Esophagus muscularis mucosa (tissue), 4 donors: ENCODE data around the gene COL4A1.

Experiments
- CTCF ChIP-seq, 3 experiments: fragments of 200-600 bp in 2 of 3; fragments of 450-650 bp in 1 of 3; sonication (generic) in 2 of 3; IDR thresholded peaks; one replicate each; pipeline ENCODE4 v1.5.1; 2017 to 2019; ENCODE audit warnings: antibody characterized with exemption in 3 of 3, mild to moderate bottlenecking in 2 of 3, moderate library complexity in 1 of 3
- EP300 ChIP-seq: sonication (generic); formaldehyde crosslinking; IDR thresholded peaks from one replicate; pipeline ENCODE4 v1.6.1; 2017; ENCODE audit warnings: antibody characterized with exemption
- POLR2A ChIP-seq: fragments of 450-650 bp; IDR thresholded peaks from one replicate; pipeline ENCODE4 v1.6.1; 2017; ENCODE audit warnings: antibody characterized with exemption, moderate library complexity, mild to moderate bottlenecking, low read depth
- POLR2AphosphoS5 ChIP-seq, 2 donors: sonication (generic); formaldehyde crosslinking; IDR thresholded peaks; one replicate each; pipeline ENCODE4 v1.6.1; 2017; ENCODE audit warnings: antibody characterized with exemption in 2 of 2

- TF ChIP-seq CTCF (IDR thresholded peaks at IDR 0.05) (no peak), EP300 (no peak), POLR2A (no peak), POLR2AphosphoS5 (IDR thresholded peaks at IDR 0.05) (peak in 1 of 2 donors; percentile 37)
These were observed 24.4 kb upstream of the COL4A1 start for GRCh38 chr13:110331362-110331761.
